ENCODE measurements around the gene IQCE.

GRCh38 chr7:2568521-2569223 lies 9.9 kb downstream of the IQCE start:
- TF ChIP-seq CTCF (IDR thresholded peaks at IDR 0.05) (no peak), POLR2A (IDR thresholded peaks at IDR 0.05) (no peak)
